Choroid plexus epithelial cell (primary cell): ENCODE results near the gene FPR2.
"Not testable (repeated sequence)": the region's sequence is repeated elsewhere in the genome, so short reads cannot be mapped to it uniquely, and the experiment has no call there.

ENCODE experiments used
- DNase-seq: peaks from one replicate; pipeline ENCODE4 v3.0.0-alpha.2; 2010; ENCODE audit warnings: low read depth
- H3K4me3 ChIP-seq: 2 replicates; pipeline ENCODE4 v1.5.1; 2011; ENCODE audit warnings: low read depth, mild to moderate bottlenecking, control low read depth, low read length, moderate library complexity
- CTCF ChIP-seq: conservative IDR thresholded peaks from 2 replicates; pipeline ENCODE4 v1.5.1; 2011; ENCODE audit warnings: low read depth, mild to moderate bottlenecking, control low read depth, inconsistent platforms, low read length, moderate library complexity

FPR2 gene

DNA sequence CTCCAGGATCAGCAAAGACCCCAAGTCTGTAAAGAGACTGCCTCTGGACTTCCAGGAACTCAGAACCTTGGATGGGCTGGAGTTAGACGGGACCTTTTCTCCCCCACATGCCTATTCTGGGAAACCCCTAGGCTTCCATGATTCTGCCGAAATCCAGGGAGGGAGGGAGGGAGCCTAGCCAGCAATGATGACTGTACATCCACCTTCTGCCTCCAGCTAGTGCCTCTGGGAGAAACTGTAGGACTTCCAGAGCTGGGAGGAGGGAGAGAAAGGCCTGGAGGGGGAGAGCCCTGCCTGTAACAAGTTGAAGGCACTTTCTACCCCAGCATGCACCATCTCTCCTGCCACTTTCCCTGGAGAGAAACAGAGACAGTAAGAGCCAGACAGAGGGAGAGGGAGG, 31.2 kb upstream of the FPR2 start:
- no peak for DNase-seq
- no peak for TF ChIP-seq CTCF
- H3K4me3 ChIP-seq, result no peak overlapping the region

GRCh38 chr19:51733742-51734522, 27.0 kb upstream of the FPR2 start:
- no peak overlapping the region for H3K4me3 ChIP-seq
- DNase-seq, result no peak
- TF ChIP-seq CTCF, result no peak

DNA sequence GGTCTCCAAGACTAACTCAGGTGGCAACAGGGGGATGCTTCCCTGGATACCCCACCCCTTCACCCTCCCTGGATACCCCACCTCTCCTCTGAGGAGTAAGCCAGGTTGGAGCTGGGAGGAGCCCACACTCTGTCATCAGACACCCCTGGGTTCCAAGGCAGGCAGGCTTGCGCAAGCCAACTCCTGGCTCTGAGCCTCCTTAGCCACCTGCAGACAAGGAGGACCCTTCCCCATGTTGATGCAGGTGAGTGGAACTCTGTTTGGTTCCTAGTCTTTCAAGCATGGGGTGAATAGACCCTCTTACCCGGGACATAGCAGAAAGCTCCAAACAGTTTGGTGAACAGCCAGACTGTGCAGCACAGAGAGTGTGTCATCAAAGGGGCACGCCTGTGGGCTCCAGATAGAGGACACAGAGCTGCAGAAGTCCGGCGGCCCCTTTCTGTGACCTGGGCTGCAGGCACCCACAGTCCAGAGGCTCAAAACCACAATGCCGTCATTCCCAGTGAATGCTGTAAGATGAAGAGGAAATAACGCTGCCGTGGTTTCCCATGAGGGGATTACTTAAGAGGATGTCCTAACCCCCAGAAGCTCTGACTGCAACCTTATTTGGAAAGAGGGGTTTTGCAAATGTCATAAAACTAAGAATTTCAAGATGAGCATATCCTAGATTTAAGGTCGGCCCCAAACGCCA, 25.1 kb upstream of the FPR2 start:
- DNase-seq, result peak; percentile 97
- TF ChIP-seq CTCF, result no peak
- H3K4me3 ChIP-seq, result no peak overlapping the region

GRCh38 chr19:51737389-51737788, 23.6 kb upstream of the FPR2 start:
- no peak for TF ChIP-seq CTCF
- DNase-seq, result no peak
- H3K4me3 ChIP-seq, result no peak overlapping the region

GRCh38 chr19:51737924-51738323, 23.1 kb upstream of the FPR2 start:
- no peak for TF ChIP-seq CTCF
- no peak overlapping the region for H3K4me3 ChIP-seq
- DNase-seq, result no peak

GRCh38 chr19:51738523-51738922, 22.5 kb upstream of the FPR2 start:
- not testable (repeated sequence) for DNase-seq, H3K4me3 ChIP-seq

DNA sequence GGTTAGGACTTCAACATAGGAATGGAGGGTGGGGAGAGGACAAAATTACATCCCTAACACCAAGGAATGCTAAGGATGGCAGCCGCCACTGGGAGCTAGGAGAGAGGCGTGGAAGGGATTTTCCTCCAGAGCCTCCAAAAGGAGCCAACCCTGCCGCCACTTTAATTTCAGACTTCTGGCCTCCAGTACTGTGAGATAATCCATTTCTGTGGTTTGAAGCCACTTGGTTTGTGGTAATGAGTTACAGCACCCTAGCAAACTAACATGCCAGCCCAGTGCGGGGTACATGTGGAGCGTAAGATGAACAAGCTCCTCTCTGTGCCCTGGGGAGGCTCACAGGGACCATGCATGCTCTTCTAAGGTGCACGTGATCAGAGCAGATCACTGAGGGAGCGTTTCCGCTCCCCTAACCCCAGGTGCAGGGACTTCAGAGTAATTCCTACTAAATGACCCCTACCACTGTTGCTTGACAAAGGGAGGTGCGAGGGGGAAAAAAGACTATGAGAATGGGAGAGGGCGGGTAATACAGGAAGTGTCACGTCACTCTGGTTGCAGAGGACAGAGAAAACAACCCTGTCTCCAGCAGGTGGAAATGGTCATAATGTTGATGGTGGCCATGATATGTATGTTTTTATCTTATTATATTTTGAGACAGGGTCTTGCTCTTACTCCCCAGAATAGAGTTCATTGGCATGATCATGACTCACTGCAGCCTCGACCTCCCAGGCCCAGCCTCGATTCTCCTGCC, 21.3 kb upstream of the FPR2 start:
- DNase-seq, result no peak
- H3K4me3 ChIP-seq, result no peak overlapping the region
- no peak for TF ChIP-seq CTCF
